NCI-H345 (cell line): Measurements from ENCODE around the gene OPCML.
A peak's percentile ranks its signal among the peaks of the same experiment; 100 is the strongest.

Experiments used
- DNase-seq: peaks from one replicate; lab custom pipeline; 2025; lab: John Stamatoyannopoulos, UW

The OPCML gene

GRCh38 chr11:132607575-132607974, 924.7 kb downstream of the OPCML start:
- DNase-seq, result no peak

GRCh38 chr11:132605825-132606570, 926.3 kb downstream of the OPCML start:
- no peak for DNase-seq

- no peak for DNase-seq
Measured at GRCh38 chr11:132604431-132604830, 927.9 kb downstream of the OPCML start.

- DNase-seq, result no peak
Measured at GRCh38 chr11:132601875-132602274, 930.4 kb downstream of the OPCML start.

GRCh38 chr11:132595711-132596134, 936.6 kb downstream of the OPCML start:
- peak; percentile 62 for DNase-seq

GRCh38 chr11:132595246-132595645, 937.1 kb downstream of the OPCML start:
- no peak for DNase-seq

GRCh38 chr11:132590986-132591385, 941.3 kb downstream of the OPCML start:
- DNase-seq, result no peak

- DNase-seq, result no peak
Measured at GRCh38 chr11:132590554-132590953, 941.7 kb downstream of the OPCML start.

GRCh38 chr11:132589791-132590190, 942.5 kb downstream of the OPCML start:
- DNase-seq, result no peak

- no peak for DNase-seq
Measured at GRCh38 chr11:132588366-132588765, 943.9 kb downstream of the OPCML start.

- no peak for DNase-seq
Measured at GRCh38 chr11:132587716-132588115, 944.6 kb downstream of the OPCML start.

GRCh38 chr11:132586801-132587200, 945.5 kb downstream of the OPCML start:
- no peak for DNase-seq

GRCh38 chr11:132579634-132580327, 952.5 kb downstream of the OPCML start:
- DNase-seq, result no peak

- no peak for DNase-seq
Measured at GRCh38 chr11:132579136-132579535, 953.2 kb downstream of the OPCML start.

- no peak for DNase-seq
Measured at GRCh38 chr11:132578580-132578979, 953.7 kb downstream of the OPCML start.

- no peak for DNase-seq
Measured at GRCh38 chr11:132576706-132577105, 955.6 kb downstream of the OPCML start.

- DNase-seq, result no peak
Measured at GRCh38 chr11:132564091-132564885, 968.0 kb downstream of the OPCML start.

- DNase-seq, result no peak
Measured at GRCh38 chr11:132563050-132563449, 969.3 kb downstream of the OPCML start.

- DNase-seq, result no peak
Measured at GRCh38 chr11:132561937-132562336, 970.4 kb downstream of the OPCML start.

GRCh38 chr11:132559331-132560036, 972.8 kb downstream of the OPCML start:
- DNase-seq, result no peak

GRCh38 chr11:132556316-132556715, 976.0 kb downstream of the OPCML start:
- no peak for DNase-seq

GRCh38 chr11:132555617-132556016, 976.7 kb downstream of the OPCML start:
- DNase-seq, result no peak
